ENCODE measurements around the gene TMEM217.

The TMEM217 gene

GRCh38 chr6:37284781-37285180 is 26.8 kb upstream of the TMEM217 start:
- no peaks in the 10 kb centered on the region for H3K9me3 ChIP-seq (ENCODE audit: low read length)
- H3K27me3 ChIP-seq (ENCODE audit: insufficient read depth, low read length): no peaks in the 10 kb centered on the region
- no peak overlapping the region for H3K27ac ChIP-seq (ENCODE audit: low read depth, low read length, poor library complexity, severe bottlenecking)
- H3K4me2 ChIP-seq (ENCODE audit: low read length): no peak overlapping the region
- H3K4me3 ChIP-seq (ENCODE audit: low read depth, low read length, poor library complexity, severe bottlenecking): no peak overlapping the region
- H4K20me1 ChIP-seq (ENCODE audit: insufficient read depth, low read length): no peaks in the 10 kb centered on the region
- peaks cover 62% of the 10 kb centered on the region for H3K36me3 ChIP-seq (ENCODE audit: insufficient read depth, low read length)
- no peaks in the 10 kb centered on the region for H3K9me2 ChIP-seq (ENCODE audit: low read depth, low read length)
- no peak overlapping the region for H2AFZ ChIP-seq (ENCODE audit: low read length)
- no peak overlapping the region for H3K9ac ChIP-seq (ENCODE audit: low read length)
- H3F3A ChIP-seq (ENCODE audit: insufficient read depth, low read length): no peaks in the 10 kb centered on the region
- no peaks in the 10 kb centered on the region for H3K79me2 ChIP-seq (ENCODE audit: insufficient read depth, low read length)
- H3K4me1 ChIP-seq (ENCODE audit: insufficient read depth, low read length, severe bottlenecking): peaks cover 7% of the 10 kb centered on the region
- no peak for TF ChIP-seq CTCF (IDR thresholded peaks at IDR 0.05; ENCODE audit: low read length)
- TF ChIP-seq EZH2 (IDR thresholded peaks at IDR 0.05; ENCODE audit: borderline replicate concordance, low read length): no peak

- H3F3A ChIP-seq (ENCODE audit: insufficient read depth, low read length): no peaks in the 10 kb centered on the region
- TF ChIP-seq EZH2 (IDR thresholded peaks at IDR 0.05; ENCODE audit: borderline replicate concordance, low read length) (no peak), CTCF (IDR thresholded peaks at IDR 0.05; ENCODE audit: low read length) (no peak)
- H3K9me2 ChIP-seq (ENCODE audit: low read depth, low read length): no peaks in the 10 kb centered on the region
- H3K4me1 ChIP-seq (ENCODE audit: insufficient read depth, low read length, severe bottlenecking): peaks cover 7% of the 10 kb centered on the region
- H3K4me3 ChIP-seq (ENCODE audit: low read depth, low read length, poor library complexity, severe bottlenecking): no peak overlapping the region
- no peaks in the 10 kb centered on the region for H3K9me3 ChIP-seq (ENCODE audit: low read length)
- peaks cover 67% of the 10 kb centered on the region for H3K36me3 ChIP-seq (ENCODE audit: insufficient read depth, low read length)
- H3K9ac ChIP-seq (ENCODE audit: low read length): no peak overlapping the region
- no peaks in the 10 kb centered on the region for H3K27me3 ChIP-seq (ENCODE audit: insufficient read depth, low read length)
- H2AFZ ChIP-seq (ENCODE audit: low read length): no peak overlapping the region
- no peak overlapping the region for H3K27ac ChIP-seq (ENCODE audit: low read depth, low read length, poor library complexity, severe bottlenecking)
- H4K20me1 ChIP-seq (ENCODE audit: insufficient read depth, low read length): no peaks in the 10 kb centered on the region
- H3K79me2 ChIP-seq (ENCODE audit: insufficient read depth, low read length): no peaks in the 10 kb centered on the region
- no peak overlapping the region for H3K4me2 ChIP-seq (ENCODE audit: low read length)
These were observed 25.8 kb upstream of the TMEM217 start for GRCh38 chr6:37283671-37284151.

DNA sequence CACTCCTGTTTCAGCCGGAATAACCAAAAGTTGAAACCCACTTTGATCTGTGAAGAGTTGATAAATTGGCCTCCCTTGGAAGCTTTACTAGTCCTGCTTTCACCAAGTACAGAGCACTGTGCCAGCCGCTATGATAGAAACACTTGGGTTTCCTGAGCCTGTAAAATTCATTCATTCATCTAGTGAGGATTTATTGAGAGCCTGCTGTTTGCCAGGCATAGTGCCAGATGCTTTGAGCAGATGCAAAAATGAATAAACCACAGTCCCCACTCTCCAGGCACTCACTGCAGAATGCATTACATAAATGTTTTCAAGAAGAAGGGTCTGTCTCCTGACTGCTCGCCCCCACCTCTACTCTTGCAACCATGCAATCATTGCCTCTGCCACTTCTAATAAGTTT is 25.3 kb upstream of the TMEM217 start:
- no peak overlapping the region for H3K27ac ChIP-seq (ENCODE audit: low read depth, low read length, poor library complexity, severe bottlenecking)
- H3K9ac ChIP-seq (ENCODE audit: low read length): no peak overlapping the region
- H3K79me2 ChIP-seq (ENCODE audit: insufficient read depth, low read length): no peaks in the 10 kb centered on the region
- no peaks in the 10 kb centered on the region for H3F3A ChIP-seq (ENCODE audit: insufficient read depth, low read length)
- no peak overlapping the region for H3K4me3 ChIP-seq (ENCODE audit: low read depth, low read length, poor library complexity, severe bottlenecking)
- TF ChIP-seq CTCF (IDR thresholded peaks at IDR 0.05; ENCODE audit: low read length) (no peak), EZH2 (IDR thresholded peaks at IDR 0.05; ENCODE audit: borderline replicate concordance, low read length) (no peak)
- no peak overlapping the region for H2AFZ ChIP-seq (ENCODE audit: low read length)
- peaks cover 65% of the 10 kb centered on the region for H3K36me3 ChIP-seq (ENCODE audit: insufficient read depth, low read length)
- no peaks in the 10 kb centered on the region for H4K20me1 ChIP-seq (ENCODE audit: insufficient read depth, low read length)
- no peaks in the 10 kb centered on the region for H3K27me3 ChIP-seq (ENCODE audit: insufficient read depth, low read length)
- no peaks in the 10 kb centered on the region for H3K9me2 ChIP-seq (ENCODE audit: low read depth, low read length)
- H3K4me1 ChIP-seq (ENCODE audit: insufficient read depth, low read length, severe bottlenecking): peaks cover 9% of the 10 kb centered on the region
- H3K4me2 ChIP-seq (ENCODE audit: low read length): no peak overlapping the region
- no peaks in the 10 kb centered on the region for H3K9me3 ChIP-seq (ENCODE audit: low read length)

All from OCI-LY1 (cell line).